H9 (cell line): ENCODE measurements around the gene MAJIN. TPM values are rescaled to one million over a fixed set of nuclear protein-coding genes. Genes with fewer than 3 reads are reported as not detected.

Experiments
- DNase-seq: peaks from one replicate; pipeline ENCODE4 v3.0.0-alpha.2; 2017
- H2AFZ ChIP-seq: one replicate; pipeline ENCODE4 v1.6.1; 2013; ENCODE audit warnings: mild to moderate bottlenecking, low read length, control low read depth, moderate library complexity
- H2AK5ac ChIP-seq: 2 replicates; pipeline ENCODE4 v1.6.1; 2013; ENCODE audit warnings: low read length, control low read depth, mixed read lengths; ENCODE audit not compliant: insufficient read length
- H2BK120ac ChIP-seq: one replicate; pipeline ENCODE4 v1.6.1; 2013; ENCODE audit warnings: low read depth, mild to moderate bottlenecking, low read length, control low read depth, inconsistent platforms; ENCODE audit not compliant: poor library complexity, severe bottlenecking
- H2BK12ac ChIP-seq: 2 replicates; pipeline ENCODE4 v1.6.1; 2013; ENCODE audit warnings: low read length, control low read depth, mixed read lengths, low read depth; ENCODE audit not compliant: insufficient read length
- H2BK15ac ChIP-seq: 2 replicates; pipeline ENCODE4 v1.6.1; 2013; ENCODE audit warnings: low read depth, low read length, control low read depth
- H2BK20ac ChIP-seq: one replicate; pipeline ENCODE4 v1.6.1; 2013; ENCODE audit warnings: low read depth, mild to moderate bottlenecking, low read length, control low read depth, inconsistent platforms; ENCODE audit not compliant: poor library complexity, severe bottlenecking
- H2BK5ac ChIP-seq: 2 replicates; pipeline ENCODE4 v1.6.1; 2013; ENCODE audit warnings: low read length, control low read depth, mixed read lengths; ENCODE audit not compliant: insufficient read length
- H3K14ac ChIP-seq: 2 replicates; pipeline ENCODE4 v1.6.1; 2013; ENCODE audit warnings: low read length, control low read depth; ENCODE audit not compliant: insufficient read depth
- H3K18ac ChIP-seq: 2 replicates; pipeline ENCODE4 v1.6.1; 2013; ENCODE audit warnings: low read depth, mild to moderate bottlenecking, mixed read lengths, low read length, control low read depth; ENCODE audit not compliant: insufficient read length
- H3K23ac ChIP-seq: 2 replicates; pipeline ENCODE4 v1.6.1; 2013; ENCODE audit warnings: low read length, control low read depth, mixed read lengths, low read depth; ENCODE audit not compliant: insufficient read length
- H3K23me2 ChIP-seq: 2 replicates; pipeline ENCODE4 v1.6.1; 2013; ENCODE audit warnings: low read depth, mild to moderate bottlenecking, mixed read lengths, low read length, control low read depth; ENCODE audit not compliant: insufficient read length, poor library complexity, severe bottlenecking
- H3K27ac ChIP-seq: 2 replicates; pipeline ENCODE4 v1.5.1; 2013; ENCODE audit warnings: low read length, control low read depth, mixed read lengths, low read depth; ENCODE audit not compliant: insufficient read length
- H3K27me3 ChIP-seq: 2 replicates; pipeline ENCODE4 v1.6.1; 2013; ENCODE audit warnings: low read length, control low read depth, inconsistent platforms; ENCODE audit not compliant: insufficient read depth
- H3K4ac ChIP-seq: 2 replicates; pipeline ENCODE4 v1.6.1; 2013; ENCODE audit warnings: low read depth, mild to moderate bottlenecking, control low read depth, inconsistent platforms, low read length, moderate library complexity
- H3K4me1 ChIP-seq: 2 replicates; pipeline ENCODE4 v1.6.1; 2013; ENCODE audit warnings: low read length, control low read depth, inconsistent platforms; ENCODE audit not compliant: insufficient read depth
- H3K4me2 ChIP-seq: 2 replicates; pipeline ENCODE4 v1.6.1; 2013; ENCODE audit warnings: low read length, control low read depth, mixed read lengths; ENCODE audit not compliant: insufficient read length, insufficient read depth
- H3K56ac ChIP-seq: 2 replicates; pipeline ENCODE4 v1.6.1; 2013; ENCODE audit warnings: low read depth, mild to moderate bottlenecking, mixed read lengths, low read length, control low read depth; ENCODE audit not compliant: insufficient read length
- H3K79me1 ChIP-seq: 2 replicates; pipeline ENCODE4 v1.6.1; 2013; ENCODE audit warnings: low read depth, mild to moderate bottlenecking, moderate library complexity, low read length, control low read depth, inconsistent platforms; ENCODE audit not compliant: insufficient read depth, poor library complexity, severe bottlenecking
- H3K79me2 ChIP-seq: 2 replicates; pipeline ENCODE4 v1.6.1; 2013; ENCODE audit warnings: low read length, control low read depth, inconsistent platforms; ENCODE audit not compliant: insufficient read depth
- H3K9ac ChIP-seq: 2 replicates; pipeline ENCODE4 v1.6.1; 2013; ENCODE audit warnings: low read length, control low read depth, mixed read lengths; ENCODE audit not compliant: insufficient read length; ENCODE audit errors: extremely low read depth
- H3K9me3 ChIP-seq: one replicate; pipeline ENCODE4 v1.6.1; 2013; ENCODE audit warnings: low read depth, low read length, inconsistent platforms; ENCODE audit not compliant: control insufficient read depth
- H3T11ph ChIP-seq: one replicate; pipeline ENCODE4 v1.6.1; 2013; ENCODE audit warnings: mild to moderate bottlenecking, low read length, control low read depth, inconsistent platforms
- H4K20me1 ChIP-seq: one replicate; pipeline ENCODE4 v1.6.1; 2013; ENCODE audit not compliant: control insufficient read depth, insufficient read length, insufficient read depth
- H4K5ac ChIP-seq: 2 replicates; pipeline ENCODE4 v1.6.1; 2013; ENCODE audit warnings: low read depth, mild to moderate bottlenecking, mixed read lengths, low read length, control low read depth; ENCODE audit not compliant: insufficient read length
- H4K8ac ChIP-seq: replicated peaks from 2 replicates; pipeline ENCODE4 v1.6.1; 2013; ENCODE audit warnings: low read length, control low read depth, mixed read lengths, low read depth; ENCODE audit not compliant: insufficient read length
- H4K91ac ChIP-seq: 2 replicates; pipeline ENCODE4 v1.6.1; 2013; ENCODE audit warnings: low read depth, mild to moderate bottlenecking, moderate library complexity, mixed read lengths, low read length, control low read depth; ENCODE audit not compliant: insufficient read length
- H3K27ac Mint-ChIP-seq, 3 experiments: 2 replicates in 2 of 3; 3 replicates in 1 of 3; pipeline ENCODE4 v1.8.0; 2020 to 2021; ENCODE audit warnings: mixed read lengths in 3 of 3, mild to moderate bottlenecking in 1 of 3, moderate library complexity in 1 of 3
- H3K27me3 Mint-ChIP-seq: 2 replicates; pipeline ENCODE4 v1.8.0; 2021; ENCODE audit warnings: low read depth, mild to moderate bottlenecking, moderate library complexity, mixed read lengths
- H3K36me3 Mint-ChIP-seq, 3 experiments: 2 replicates in 2 of 3; 3 replicates in 1 of 3; pipeline ENCODE4 v1.8.0; 2020 to 2021; ENCODE audit warnings: low read depth in 3 of 3, mixed read lengths in 3 of 3; ENCODE audit not compliant: insufficient read depth in 1 of 3
- H3K4me1 Mint-ChIP-seq, 2 experiments: 2 replicates each; pipeline ENCODE4 v1.8.0; 2020; ENCODE audit warnings: mixed read lengths in 2 of 2
- H3K4me3 Mint-ChIP-seq, 2 experiments: 2 replicates in 1 of 2; 3 replicates in 1 of 2; pipeline ENCODE4 v1.8.0; 2020 to 2021; ENCODE audit warnings: mild to moderate bottlenecking in 2 of 2, mixed read lengths in 2 of 2, moderate library complexity in 1 of 2
- H3K9me3 Mint-ChIP-seq, 2 experiments: 2 replicates in 1 of 2; 3 replicates in 1 of 2; pipeline ENCODE4 v1.8.0; 2020; ENCODE audit warnings: mild to moderate bottlenecking in 2 of 2, mixed read lengths in 2 of 2, moderate library complexity in 1 of 2
- WGBS: extraction: QIAGEN DNeasy Blood & Tissue Kit; methylation state at CpG from one replicate; pipeline ENCODE4 v1.1.7; 2013; ENCODE audit warnings: missing lambda C conversion rate, low lambda C conversion rate, mixed read lengths; ENCODE audit not compliant: insufficient read length; ENCODE audit errors: extremely low coverage; 5-methylcytosine and 5-hydroxymethylcytosine counted together
- total RNA-seq: library from RNA; stranded (reverse); gene quantifications from 2 replicates; pipeline ENCODE4 v1.2.1, GENCODE V29; 2021
- TF ChIP-seq, protein P1 (sequence below): fragments of 200-600 bp; sonication (generic); conservative IDR thresholded peaks from 3 replicates; pipeline ENCODE4 v1.8.0; 2021; ENCODE audit warnings: antibody characterized with exemption, mild to moderate bottlenecking

The MAJIN gene
- total RNA-seq, 1 experiment from 2014 or later = not detected

DNA sequence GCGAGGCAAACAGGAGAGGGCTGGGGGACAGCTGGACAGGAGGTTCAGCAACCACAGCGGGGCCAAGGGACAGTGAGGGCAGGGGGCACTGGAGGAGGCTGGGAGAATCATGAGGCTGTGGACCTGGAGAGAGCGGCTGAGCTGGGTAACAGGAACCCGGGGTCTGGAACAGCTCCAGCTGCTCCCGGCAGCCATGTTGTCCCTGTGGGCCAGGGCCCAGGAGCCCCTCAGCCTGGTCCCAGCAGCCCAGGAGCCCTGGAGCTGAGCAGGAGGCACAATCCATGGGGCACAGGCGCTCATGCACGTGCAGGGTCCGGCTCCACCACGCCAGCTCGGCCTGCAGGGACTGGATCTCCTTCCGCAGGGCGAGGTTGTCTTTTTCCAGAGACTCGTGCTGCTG, 17.5 kb upstream of the MAJIN start:
- H3K9me3 Mint-ChIP-seq = no peaks in the 10 kb centered on the region
- Histone ChIP-seq H3K23ac (no peak overlapping the region), H3K14ac (no peak overlapping the region), H3K9me3 (no peaks in the 10 kb centered on the region), H3K79me1 (no peaks in the 10 kb centered on the region), H3K9ac (no peak overlapping the region), H3K4me2 (no peak overlapping the region), H2BK120ac (no peak overlapping the region), H3K4me1 (no peaks in the 10 kb centered on the region), H3K4ac (no peak overlapping the region), H2BK12ac (no peak overlapping the region), H2BK5ac (no peak overlapping the region), H3K27me3 (no peaks in the 10 kb centered on the region), H3K79me2 (no peaks in the 10 kb centered on the region), H2AK5ac (no peak overlapping the region), H3T11ph (no peak overlapping the region), H4K20me1 (no peaks in the 10 kb centered on the region), H2BK15ac (no peak overlapping the region), H4K5ac (no peak overlapping the region), H4K91ac (no peak overlapping the region), H3K18ac (no peak overlapping the region), H2BK20ac (no peak overlapping the region), H3K27ac (no peak overlapping the region), H3K56ac (no peak overlapping the region), H3K23me2 (no peaks in the 10 kb centered on the region), H4K8ac (no peak overlapping the region), H2AFZ (no peak overlapping the region)
- WGBS = no CpG with 5 or more reads among the region's 13 CpGs
- no peak overlapping the region for H3K4me3 Mint-ChIP-seq
- no peak for DNase-seq
- no peaks in the 10 kb centered on the region; the same call in 1 of the 2 replicates for H3K27me3 Mint-ChIP-seq
- TF ChIP-seq, protein P1, sequence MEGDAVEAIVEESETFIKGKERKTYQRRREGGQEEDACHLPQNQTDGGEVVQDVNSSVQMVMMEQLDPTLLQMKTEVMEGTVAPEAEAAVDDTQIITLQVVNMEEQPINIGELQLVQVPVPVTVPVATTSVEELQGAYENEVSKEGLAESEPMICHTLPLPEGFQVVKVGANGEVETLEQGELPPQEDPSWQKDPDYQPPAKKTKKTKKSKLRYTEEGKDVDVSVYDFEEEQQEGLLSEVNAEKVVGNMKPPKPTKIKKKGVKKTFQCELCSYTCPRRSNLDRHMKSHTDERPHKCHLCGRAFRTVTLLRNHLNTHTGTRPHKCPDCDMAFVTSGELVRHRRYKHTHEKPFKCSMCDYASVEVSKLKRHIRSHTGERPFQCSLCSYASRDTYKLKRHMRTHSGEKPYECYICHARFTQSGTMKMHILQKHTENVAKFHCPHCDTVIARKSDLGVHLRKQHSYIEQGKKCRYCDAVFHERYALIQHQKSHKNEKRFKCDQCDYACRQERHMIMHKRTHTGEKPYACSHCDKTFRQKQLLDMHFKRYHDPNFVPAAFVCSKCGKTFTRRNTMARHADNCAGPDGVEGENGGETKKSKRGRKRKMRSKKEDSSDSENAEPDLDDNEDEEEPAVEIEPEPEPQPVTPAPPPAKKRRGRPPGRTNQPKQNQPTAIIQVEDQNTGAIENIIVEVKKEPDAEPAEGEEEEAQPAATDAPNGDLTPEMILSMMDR = no peak
- no peak overlapping the region for H3K27ac Mint-ChIP-seq
- H3K4me1 Mint-ChIP-seq = no peaks in the 10 kb centered on the region
- H3K36me3 Mint-ChIP-seq = no peaks in the 10 kb centered on the region
